Upper lobe of left lung (tissue), 6 donors: Measurements from ENCODE around the gene PCBP3. TPM values are rescaled to one million over a fixed set of nuclear protein-coding genes. Genes with fewer than 3 reads are reported as not detected.

ENCODE experiments used
- ATAC-seq, 2 donors: fragments of 200-7000 bp; cut with Tn5 transposase; one replicate each; pipeline ENCODE4 v1.9.1; 2022; ENCODE audit warnings: mild to moderate bottlenecking in 2 of 2, moderate library complexity in 2 of 2; ENCODE audit not compliant: low FRiP score in 2 of 2
- DNase-seq, 2 donors: peaks; one replicate each; pipeline ENCODE4 v3.0.0-alpha.2; 2019 to 2020
- H3K27ac ChIP-seq, 4 donors: fragments of 200-600 bp; sonication (generic); one replicate each; pipeline ENCODE4 v1.5.1; 2016 to 2019
- H3K27me3 ChIP-seq, 4 donors: fragments of 200-600 bp; sonication (generic); one replicate each; pipeline ENCODE4 v1.5.1; 2017 to 2019
- H3K36me3 ChIP-seq, 4 donors: fragments of 200-600 bp; sonication (generic); one replicate each; pipeline ENCODE4 v1.5.1; 2016 to 2019
- H3K4me1 ChIP-seq, 4 donors: fragments of 200-600 bp; sonication (generic); one replicate each; pipeline ENCODE4 v1.5.1; 2018 to 2019
- H3K4me3 ChIP-seq, 4 donors: fragments of 200-600 bp; sonication (generic); one replicate each; pipeline ENCODE4 v1.5.1; 2017 to 2019; ENCODE audit warnings: mild to moderate bottlenecking in 2 of 4, moderate library complexity in 1 of 4
- H3K9me3 ChIP-seq, 4 donors: fragments of 200-600 bp; sonication (generic); one replicate each; pipeline ENCODE4 v1.5.1; 2018 to 2019
- EP300 ChIP-seq, 4 donors: sonication (generic); formaldehyde crosslinking; IDR thresholded peaks; one replicate each; pipeline ENCODE4 v1.5.1; 2017; ENCODE audit warnings: antibody characterized with exemption in 4 of 4, control low read depth in 2 of 4
- POLR2A ChIP-seq, 4 donors: fragments of 450-650 bp; IDR thresholded peaks; one replicate each; pipeline ENCODE4 v1.5.1; 2016 to 2017; ENCODE audit warnings: antibody characterized with exemption in 4 of 4, mild to moderate bottlenecking in 2 of 4
- POLR2AphosphoS5 ChIP-seq, 2 donors: sonication (generic); formaldehyde crosslinking; IDR thresholded peaks; one replicate each; pipeline ENCODE4 v1.5.1; 2017; ENCODE audit warnings: antibody characterized with exemption in 2 of 2
- WGBS, 2 donors: methylation state at CpG; one replicate each; pipeline ENCODE4 v1.1.5; 2017 to 2018; 5-methylcytosine and 5-hydroxymethylcytosine counted together
- total RNA-seq, 6 donors: library from RNA; depleted of rRNA in 4 of 6; stranded (reverse); fragments of >200 nt in 4 of 6; gene quantifications; one replicate each; pipeline versions ENCODE4 v1.1.0 to v1.2.1, GENCODE V29; 2016 to 2021
- TF ChIP-seq, protein P1 (sequence below), 6 experiments: fragments of 450-650 bp in 4 of 6; fragments of 200-600 bp in 2 of 6; sonication (generic) in 2 of 6; IDR thresholded peaks; one replicate each; pipeline ENCODE4 v1.5.1; 2016 to 2019; ENCODE audit warnings: antibody characterized with exemption in 6 of 6
- donor health status: DM: no; HTN: no; CAD: no; lungs with moderate emphysema.
- donor health status: DM: no; HTN: yes; CAD: no; lungs with severe emphysema.

The PCBP3 gene
- total RNA-seq, 6 donors from 2014 or later, result 0.78 to 10.5 (median 3.3) TPM

GRCh38 chr21:45862543-45863207 is 219.2 kb downstream of the PCBP3 start:
- Histone ChIP-seq H3K27ac (no peak overlapping the region), H3K9me3 (no peaks in the 10 kb centered on the region), H3K27me3 (no peaks in the 10 kb centered on the region), H3K4me1 (no peaks in the 10 kb centered on the region), H3K4me3 (no peak overlapping the region), H3K36me3 (no peaks in the 10 kb centered on the region)
- ATAC-seq (no peak), DNase-seq (no peak)
- no peak for TF ChIP-seq POLR2A (IDR thresholded peaks at IDR 0.05)
- no peak for TF ChIP-seq EP300 (IDR thresholded peaks at IDR 0.05)
- TF ChIP-seq, protein P1, sequence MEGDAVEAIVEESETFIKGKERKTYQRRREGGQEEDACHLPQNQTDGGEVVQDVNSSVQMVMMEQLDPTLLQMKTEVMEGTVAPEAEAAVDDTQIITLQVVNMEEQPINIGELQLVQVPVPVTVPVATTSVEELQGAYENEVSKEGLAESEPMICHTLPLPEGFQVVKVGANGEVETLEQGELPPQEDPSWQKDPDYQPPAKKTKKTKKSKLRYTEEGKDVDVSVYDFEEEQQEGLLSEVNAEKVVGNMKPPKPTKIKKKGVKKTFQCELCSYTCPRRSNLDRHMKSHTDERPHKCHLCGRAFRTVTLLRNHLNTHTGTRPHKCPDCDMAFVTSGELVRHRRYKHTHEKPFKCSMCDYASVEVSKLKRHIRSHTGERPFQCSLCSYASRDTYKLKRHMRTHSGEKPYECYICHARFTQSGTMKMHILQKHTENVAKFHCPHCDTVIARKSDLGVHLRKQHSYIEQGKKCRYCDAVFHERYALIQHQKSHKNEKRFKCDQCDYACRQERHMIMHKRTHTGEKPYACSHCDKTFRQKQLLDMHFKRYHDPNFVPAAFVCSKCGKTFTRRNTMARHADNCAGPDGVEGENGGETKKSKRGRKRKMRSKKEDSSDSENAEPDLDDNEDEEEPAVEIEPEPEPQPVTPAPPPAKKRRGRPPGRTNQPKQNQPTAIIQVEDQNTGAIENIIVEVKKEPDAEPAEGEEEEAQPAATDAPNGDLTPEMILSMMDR (IDR thresholded peaks at IDR 0.05), result no peak
- TF ChIP-seq POLR2AphosphoS5 (IDR thresholded peaks at IDR 0.05), result no peak
- 85 to 86% methylated on average over 9 of the region's 9 CpGs for WGBS, 2 donors

GRCh38 chr21:45863267-45863666 is 219.7 kb downstream of the PCBP3 start:
- no peaks in the 10 kb centered on the region for H3K9me3 ChIP-seq
- no peak for ATAC-seq
- no peak overlapping the region for H3K4me3 ChIP-seq
- TF ChIP-seq, protein P1 (IDR thresholded peaks at IDR 0.05), result no peak
- no peak for TF ChIP-seq EP300 (IDR thresholded peaks at IDR 0.05)
- TF ChIP-seq POLR2AphosphoS5 (IDR thresholded peaks at IDR 0.05), result no peak
- TF ChIP-seq POLR2A (IDR thresholded peaks at IDR 0.05), result no peak
- no peaks in the 10 kb centered on the region for H3K36me3 ChIP-seq
- no peaks in the 10 kb centered on the region for H3K27me3 ChIP-seq
- WGBS, 2 donors, result 95 to 99% methylated on average over 11 to 18 of the region's 18 CpGs
- peak in 1 of 2 donors; percentile 60 for DNase-seq
- H3K4me1 ChIP-seq, result no peaks in the 10 kb centered on the region
- H3K27ac ChIP-seq, result no peak overlapping the region

- H3K4me1 ChIP-seq, result no peaks in the 10 kb centered on the region
- TF ChIP-seq EP300 (IDR thresholded peaks at IDR 0.05) (no peak), POLR2AphosphoS5 (IDR thresholded peaks at IDR 0.05) (no peak), POLR2A (IDR thresholded peaks at IDR 0.05) (no peak)
- TF ChIP-seq, protein P1 (IDR thresholded peaks at IDR 0.05), result no peak
- no peaks in the 10 kb centered on the region for H3K9me3 ChIP-seq
- H3K4me3 ChIP-seq, result no peak overlapping the region
- 83 to 90% methylated on average over 19 of the region's 19 CpGs for WGBS, 2 donors
- H3K36me3 ChIP-seq, result no peaks in the 10 kb centered on the region
- no peaks in the 10 kb centered on the region for H3K27me3 ChIP-seq
- DNase-seq (no peak), ATAC-seq (no peak)
- H3K27ac ChIP-seq, result no peak overlapping the region
Measured at GRCh38 chr21:45863751-45864150, 220.2 kb downstream of the PCBP3 start.

- Histone ChIP-seq H3K27me3 (no peaks in the 10 kb centered on the region), H3K4me1 (no peaks in the 10 kb centered on the region), H3K27ac (no peak overlapping the region), H3K9me3 (no peaks in the 10 kb centered on the region), H3K4me3 (no peak overlapping the region), H3K36me3 (no peaks in the 10 kb centered on the region)
- DNase-seq (no peak), ATAC-seq (no peak)
- WGBS, 2 donors, result 59 to 73% methylated on average over 5 of the region's 5 CpGs
- no peak for TF ChIP-seq POLR2A (IDR thresholded peaks at IDR 0.05)
- no peak for TF ChIP-seq POLR2AphosphoS5 (IDR thresholded peaks at IDR 0.05)
- TF ChIP-seq, protein P1 (IDR thresholded peaks at IDR 0.05), result no peak
- TF ChIP-seq EP300 (IDR thresholded peaks at IDR 0.05), result no peak
Measured at GRCh38 chr21:45864436-45864835, 220.9 kb downstream of the PCBP3 start.
